Stomach (tissue), 4 donors: ENCODE data around the gene CDC42SE2.

ENCODE experiments used
- CTCF ChIP-seq, 7 experiments: fragments of 450-650 bp in 4 of 7; fragments of 200-600 bp in 3 of 7; sonication (generic) in 3 of 7; IDR thresholded peaks; one replicate each; pipeline ENCODE4 v1.5.1; 2016 to 2019; ENCODE audit warnings: antibody characterized with exemption in 7 of 7, control low read depth in 2 of 7, mild to moderate bottlenecking in 1 of 7
- POLR2A ChIP-seq, 4 donors: fragments of 450-650 bp; IDR thresholded peaks; one replicate each; pipeline ENCODE4 v1.6.1; 2016; ENCODE audit warnings: antibody characterized with exemption in 4 of 4, control low read depth in 2 of 4, mild to moderate bottlenecking in 1 of 4, moderate library complexity in 1 of 4
- POLR2AphosphoS5 ChIP-seq, 3 donors: sonication (generic); formaldehyde crosslinking; IDR thresholded peaks; one replicate each; pipeline ENCODE4 v1.6.1; 2016; ENCODE audit warnings: antibody characterized with exemption in 3 of 3

DNA sequence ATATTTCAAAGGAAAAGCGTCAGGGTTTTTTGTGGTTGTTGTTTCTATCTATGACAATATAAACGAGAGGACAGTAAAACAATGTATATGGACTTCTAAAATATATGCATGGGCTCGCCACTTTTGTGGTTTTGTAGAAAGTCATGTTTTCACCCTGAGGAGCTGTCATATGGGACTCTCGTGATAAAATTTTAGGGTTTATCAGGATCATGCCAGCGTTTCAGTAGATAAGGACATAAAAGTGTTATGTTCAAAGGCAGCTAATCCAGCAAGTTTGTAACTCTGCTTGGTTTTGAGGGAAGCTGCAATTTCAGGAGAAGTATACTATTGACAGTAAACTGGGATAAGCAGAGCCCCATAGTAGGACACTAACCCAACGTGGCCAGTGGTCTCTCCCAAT is 120.3 kb downstream of the CDC42SE2 start:
- TF ChIP-seq CTCF (IDR thresholded peaks at IDR 0.05) (no peak), POLR2A (IDR thresholded peaks at IDR 0.05) (no peak), POLR2AphosphoS5 (IDR thresholded peaks at IDR 0.05) (no peak)
